Prostate gland (tissue), 2 donors: Measurements from ENCODE around the gene TMEM9B. TPM values are rescaled to one million over a fixed set of nuclear protein-coding genes. Genes with fewer than 3 reads are reported as not detected.

Experiments used
- DNase-seq: peaks from one replicate; pipeline ENCODE4 v3.0.0-alpha.2; 2019; ENCODE audit warnings: low spot score
- H3K27ac ChIP-seq, 2 donors: fragments of 200-600 bp; sonication (generic); 2 replicates each; pipeline ENCODE4 v1.5.1; 2017 to 2019
- H3K27me3 ChIP-seq: fragments of 200-600 bp; sonication (generic); replicated peaks from 2 replicates; pipeline ENCODE4 v1.5.1; 2019; ENCODE audit not compliant: insufficient read depth
- H3K36me3 ChIP-seq, 2 donors: fragments of 200-600 bp; sonication (generic); 1 replicate in 1 of 2; 2 replicates in 1 of 2; pipeline versions ENCODE4 v1.5.1 to v1.8.1; 2017 to 2019
- H3K4me1 ChIP-seq: fragments of 200-600 bp; sonication (generic); replicated peaks from 2 replicates; pipeline ENCODE4 v1.5.1; 2019
- H3K4me3 ChIP-seq, 2 donors: fragments of 200-600 bp; sonication (generic); 2 replicates each; pipeline ENCODE4 v1.5.1; 2017 to 2019
- H3K9me3 ChIP-seq: fragments of 200-600 bp; sonication (generic); 2 replicates; pipeline ENCODE4 v1.5.1; 2017
- POLR2A ChIP-seq: fragments of 450-650 bp; IDR thresholded peaks from one replicate; pipeline ENCODE4 v1.6.1; 2016; ENCODE audit warnings: antibody characterized with exemption, mild to moderate bottlenecking
- POLR2AphosphoS5 ChIP-seq: sonication (generic); formaldehyde crosslinking; IDR thresholded peaks from one replicate; pipeline ENCODE4 v1.6.1; 2017; ENCODE audit warnings: antibody characterized with exemption
- WGBS: methylation state at CpG from one replicate; pipeline ENCODE4 v1.1.5; 2018; 5-methylcytosine and 5-hydroxymethylcytosine counted together
- intact Hi-C: fragments of 100-400 bp; cut with DNase I; formaldehyde crosslinking; loops from one replicate; pipeline ENCODE4 v1.14.2; 2022
- total RNA-seq, 2 donors: library from RNA; depleted of rRNA; stranded (reverse); fragments of >200 nt; gene quantifications; one replicate each; pipeline ENCODE4 v1.1.0, GENCODE V29; 2016
- TF ChIP-seq, protein P1 (sequence below), 4 experiments: fragments of 200-600 bp in 2 of 4; fragments of 450-650 bp in 2 of 4; sonication (generic) in 2 of 4; IDR thresholded peaks; 1 replicate in 3 of 4; 2 replicates in 1 of 4; pipeline ENCODE4 v1.5.1; 2016 to 2019; ENCODE audit warnings: antibody characterized with exemption in 4 of 4, mild to moderate bottlenecking in 2 of 4, moderate library complexity in 2 of 4

Gene TMEM9B
- total RNA-seq, 2 donors from 2014 or later = 51.3 to 58.9 TPM

DNA sequence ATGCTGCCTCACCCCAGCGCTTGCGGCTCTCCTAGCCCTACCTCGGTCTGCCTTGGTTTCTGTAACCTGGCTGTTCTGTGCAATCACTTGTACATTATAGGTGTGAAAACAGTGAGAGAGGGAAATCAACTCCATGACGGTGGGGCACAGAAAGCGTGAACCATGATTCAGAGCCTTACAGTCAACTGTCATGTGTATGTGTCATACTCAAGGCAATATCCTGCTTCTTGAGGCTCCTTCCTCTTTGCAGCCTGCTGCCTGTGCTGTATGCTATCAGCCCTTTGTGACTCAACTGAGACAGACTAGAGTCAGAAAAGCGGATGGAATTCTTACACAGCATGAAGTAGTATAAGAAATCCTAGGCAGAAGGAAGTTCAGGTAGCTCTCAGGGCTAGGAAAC, 37.5 kb upstream of the TMEM9B start:
- Histone ChIP-seq H3K4me1 (no peaks in the 10 kb centered on the region), H3K9me3 (no peaks in the 10 kb centered on the region), H3K36me3 (no peaks in the 10 kb centered on the region), H3K27me3 (no peaks in the 10 kb centered on the region), H3K4me3 (no peak overlapping the region), H3K27ac (no peak overlapping the region)
- WGBS = 75% methylated on average over 6 of the region's 6 CpGs
- TF ChIP-seq, protein P1, sequence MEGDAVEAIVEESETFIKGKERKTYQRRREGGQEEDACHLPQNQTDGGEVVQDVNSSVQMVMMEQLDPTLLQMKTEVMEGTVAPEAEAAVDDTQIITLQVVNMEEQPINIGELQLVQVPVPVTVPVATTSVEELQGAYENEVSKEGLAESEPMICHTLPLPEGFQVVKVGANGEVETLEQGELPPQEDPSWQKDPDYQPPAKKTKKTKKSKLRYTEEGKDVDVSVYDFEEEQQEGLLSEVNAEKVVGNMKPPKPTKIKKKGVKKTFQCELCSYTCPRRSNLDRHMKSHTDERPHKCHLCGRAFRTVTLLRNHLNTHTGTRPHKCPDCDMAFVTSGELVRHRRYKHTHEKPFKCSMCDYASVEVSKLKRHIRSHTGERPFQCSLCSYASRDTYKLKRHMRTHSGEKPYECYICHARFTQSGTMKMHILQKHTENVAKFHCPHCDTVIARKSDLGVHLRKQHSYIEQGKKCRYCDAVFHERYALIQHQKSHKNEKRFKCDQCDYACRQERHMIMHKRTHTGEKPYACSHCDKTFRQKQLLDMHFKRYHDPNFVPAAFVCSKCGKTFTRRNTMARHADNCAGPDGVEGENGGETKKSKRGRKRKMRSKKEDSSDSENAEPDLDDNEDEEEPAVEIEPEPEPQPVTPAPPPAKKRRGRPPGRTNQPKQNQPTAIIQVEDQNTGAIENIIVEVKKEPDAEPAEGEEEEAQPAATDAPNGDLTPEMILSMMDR (IDR thresholded peaks at IDR 0.05) = no peak
- TF ChIP-seq POLR2AphosphoS5 (no peak), POLR2A (no peak)
- intact Hi-C loops = no loop called here
- no peak for DNase-seq

DNA sequence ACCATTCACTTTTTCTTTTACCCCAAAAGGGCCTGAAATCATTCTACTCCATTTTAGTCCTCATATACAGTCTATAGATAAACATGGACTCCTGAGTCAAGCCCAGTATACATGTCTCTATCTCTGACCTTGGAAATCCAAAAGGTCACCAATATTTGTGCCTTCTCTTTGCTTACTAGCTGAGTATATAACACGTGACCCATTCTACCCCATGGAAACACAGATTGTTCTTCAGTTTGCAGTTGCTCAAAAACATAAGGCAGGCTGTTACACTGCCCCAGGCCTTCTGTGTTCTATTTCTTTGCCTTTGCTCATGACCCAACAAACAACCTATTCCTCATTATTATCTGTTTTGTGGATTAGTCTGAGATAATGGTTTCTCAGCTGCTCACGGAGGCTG, 33.8 kb upstream of the TMEM9B start:
- no peak for TF ChIP-seq POLR2AphosphoS5
- TF ChIP-seq POLR2A = no peak
- TF ChIP-seq, protein P1 (IDR thresholded peaks at IDR 0.05) = no peak
- intact Hi-C loops = no loop called here
- Histone ChIP-seq H3K4me1 (no peaks in the 10 kb centered on the region), H3K27me3 (no peaks in the 10 kb centered on the region), H3K9me3 (no peaks in the 10 kb centered on the region), H3K36me3 (no peaks in the 10 kb centered on the region), H3K27ac (no peak overlapping the region), H3K4me3 (no peak overlapping the region)
- no peak for DNase-seq
- WGBS = 93% methylated on average over 2 of the region's 2 CpGs

DNA sequence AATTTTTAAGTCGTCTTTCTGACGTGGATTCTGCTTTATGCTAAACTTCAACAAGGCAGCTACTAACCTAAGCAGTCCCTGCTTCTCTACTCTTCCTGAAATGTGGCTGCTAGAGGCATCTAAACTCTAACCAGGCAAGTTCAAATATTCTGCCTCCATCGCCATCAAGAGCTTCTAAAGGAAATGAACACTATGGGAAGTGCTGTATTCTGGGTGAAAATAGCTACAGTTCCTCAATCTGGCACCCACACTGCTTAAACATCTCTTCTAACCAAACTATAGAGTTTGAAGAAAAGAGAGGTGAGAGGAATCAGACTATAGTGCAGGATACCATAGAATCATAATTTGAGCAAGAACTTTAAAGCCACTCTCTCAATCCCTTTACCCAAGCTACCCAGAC, 33.2 kb upstream of the TMEM9B start:
- no peak overlapping the region for H3K4me3 ChIP-seq
- H3K27ac ChIP-seq = no peak overlapping the region
- H3K9me3 ChIP-seq = no peaks in the 10 kb centered on the region
- no peaks in the 10 kb centered on the region for H3K27me3 ChIP-seq
- TF ChIP-seq POLR2AphosphoS5 (no peak), POLR2A (no peak)
- TF ChIP-seq, protein P1 (IDR thresholded peaks at IDR 0.05) = no peak
- WGBS = 93% methylated on average over 3 of the region's 3 CpGs
- H3K36me3 ChIP-seq = no peaks in the 10 kb centered on the region
- no peaks in the 10 kb centered on the region for H3K4me1 ChIP-seq
- intact Hi-C loops = no loop called here
- DNase-seq = no peak

DNA sequence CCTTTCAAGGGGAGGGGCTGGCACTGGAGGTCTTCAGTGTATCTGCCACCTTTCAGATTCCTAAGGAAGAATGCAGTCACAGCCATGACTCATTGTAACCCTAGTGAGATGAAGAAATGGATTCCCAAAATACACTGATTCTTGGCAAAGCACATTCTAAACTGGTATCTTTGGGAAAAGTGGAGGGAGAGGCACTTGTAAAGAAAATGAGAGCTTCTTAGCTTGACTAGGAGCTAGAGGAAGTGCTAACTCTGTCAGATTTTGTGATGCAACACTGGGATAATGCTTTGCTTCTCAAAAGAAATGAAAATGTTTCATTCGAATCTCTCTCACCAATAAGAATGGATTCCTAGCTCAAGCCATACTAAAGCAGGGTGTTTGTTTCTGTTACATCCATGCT, 25.2 kb upstream of the TMEM9B start:
- DNase-seq = no peak
- Histone ChIP-seq H3K36me3 (no peaks in the 10 kb centered on the region), H3K4me1 (no peaks in the 10 kb centered on the region), H3K4me3 (no peak overlapping the region), H3K9me3 (no peaks in the 10 kb centered on the region), H3K27ac (no peak overlapping the region), H3K27me3 (no peaks in the 10 kb centered on the region)
- intact Hi-C loops = no loop called here
- TF ChIP-seq, protein P1 (IDR thresholded peaks at IDR 0.05) = no peak
- no peak for TF ChIP-seq POLR2AphosphoS5
- TF ChIP-seq POLR2A = no peak
- 81% methylated on average over 1 of the region's 1 CpG for WGBS

DNA sequence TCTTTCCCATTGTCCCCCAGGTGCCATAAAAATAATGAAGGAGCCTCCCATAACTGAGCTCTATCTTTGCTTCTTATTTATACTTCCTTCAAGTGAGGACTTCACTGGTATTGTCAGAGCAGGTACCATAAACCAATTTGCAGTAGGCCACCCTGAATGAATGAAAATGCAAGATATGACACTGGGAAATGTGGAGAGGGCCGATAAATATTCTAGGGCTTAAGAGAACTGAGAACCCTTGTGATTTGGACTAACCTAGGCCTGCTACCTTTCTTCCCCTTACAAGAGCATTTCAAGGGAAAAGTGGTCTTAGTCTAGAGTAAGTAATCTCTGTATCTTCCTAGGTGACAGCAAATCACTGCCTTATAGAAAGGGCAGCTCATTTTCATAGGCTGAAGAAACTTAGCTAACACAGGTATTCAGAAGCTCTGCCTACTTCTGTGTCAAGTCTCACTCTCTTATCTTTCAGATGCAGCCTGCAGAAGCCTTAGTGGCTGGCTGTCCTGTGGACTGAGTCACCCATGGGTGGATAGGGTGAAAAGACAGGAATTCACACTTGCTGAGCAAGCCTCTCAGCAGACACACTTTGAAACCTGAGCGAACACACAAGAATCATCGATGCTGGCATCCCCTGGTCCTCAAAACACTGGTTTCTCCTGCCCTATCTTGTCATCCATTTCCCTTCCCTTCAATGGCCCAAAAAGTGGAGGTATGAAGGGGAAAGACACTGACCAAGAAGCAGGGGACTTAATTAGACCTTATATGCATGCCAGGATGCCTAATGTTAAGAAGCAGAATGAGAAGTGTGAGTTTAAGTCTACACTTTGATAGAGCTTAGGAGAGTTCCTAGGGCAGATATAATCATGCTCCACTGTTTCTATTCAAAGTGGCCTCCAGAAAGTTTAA, 24.3 kb upstream of the TMEM9B start:
- H3K27ac ChIP-seq = no peak overlapping the region
- H3K4me1 ChIP-seq = no peaks in the 10 kb centered on the region
- intact Hi-C loops = no loop called here
- no peak for TF ChIP-seq POLR2AphosphoS5
- TF ChIP-seq, protein P1 (IDR thresholded peaks at IDR 0.05) = no peak
- H3K27me3 ChIP-seq = no peaks in the 10 kb centered on the region
- H3K36me3 ChIP-seq = no peaks in the 10 kb centered on the region
- WGBS = 71% methylated on average over 3 of the region's 3 CpGs
- DNase-seq = no peak
- H3K4me3 ChIP-seq = no peak overlapping the region
- no peaks in the 10 kb centered on the region for H3K9me3 ChIP-seq
